Left renal cortex interstitium (tissue), 4 donors: Measurements from ENCODE around the gene NAV2. TPM values are rescaled to one million over a fixed set of nuclear protein-coding genes. Genes with fewer than 3 reads are reported as not detected.
A peak's percentile ranks its signal among the peaks of the same experiment; 100 is the strongest.
"Not testable (repeated sequence)": the region's sequence is repeated elsewhere in the genome, so short reads cannot be mapped to it uniquely, and the experiment has no call there.

Experiments
- DNase-seq, 4 donors: peaks; one replicate each; pipeline ENCODE4 v3.0.0-alpha.2; 2013; ENCODE audit warnings: low read depth in 4 of 4, low spot score in 2 of 4, missing footprints in 1 of 4
- polyA plus RNA-seq, 4 donors: library from polyadenylated mRNA; unstranded; fragments of 120-200 nt; gene quantifications; one replicate each; pipeline ENCODE4 v1.2.1, GENCODE V29; 2013; ENCODE audit not compliant: insufficient read length in 4 of 4

Gene NAV2
- polyA plus RNA-seq, 4 donors: 29.7 to 61.7 (median 39.1) TPM

DNA sequence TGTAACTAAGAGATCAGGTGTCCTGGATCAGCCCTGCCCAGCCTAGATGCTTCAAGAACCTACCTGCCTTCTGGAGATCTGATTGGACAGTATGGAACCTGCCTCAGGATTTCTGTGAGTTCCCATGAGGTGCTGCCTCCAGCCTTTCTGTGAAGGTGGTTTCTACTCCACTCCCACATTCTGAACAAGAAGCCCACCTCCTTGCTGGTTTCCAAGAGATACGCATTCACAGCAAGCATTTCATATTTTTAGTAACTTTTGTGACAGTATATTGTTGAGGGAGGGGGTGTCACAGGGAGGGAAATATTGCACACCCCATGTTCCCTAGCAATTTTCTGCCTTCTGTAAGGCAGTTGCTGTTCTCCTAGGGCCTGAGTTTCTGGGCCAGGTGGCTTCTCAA, 204.4 kb downstream of the NAV2 start:
- DNase-seq: no peak

DNA sequence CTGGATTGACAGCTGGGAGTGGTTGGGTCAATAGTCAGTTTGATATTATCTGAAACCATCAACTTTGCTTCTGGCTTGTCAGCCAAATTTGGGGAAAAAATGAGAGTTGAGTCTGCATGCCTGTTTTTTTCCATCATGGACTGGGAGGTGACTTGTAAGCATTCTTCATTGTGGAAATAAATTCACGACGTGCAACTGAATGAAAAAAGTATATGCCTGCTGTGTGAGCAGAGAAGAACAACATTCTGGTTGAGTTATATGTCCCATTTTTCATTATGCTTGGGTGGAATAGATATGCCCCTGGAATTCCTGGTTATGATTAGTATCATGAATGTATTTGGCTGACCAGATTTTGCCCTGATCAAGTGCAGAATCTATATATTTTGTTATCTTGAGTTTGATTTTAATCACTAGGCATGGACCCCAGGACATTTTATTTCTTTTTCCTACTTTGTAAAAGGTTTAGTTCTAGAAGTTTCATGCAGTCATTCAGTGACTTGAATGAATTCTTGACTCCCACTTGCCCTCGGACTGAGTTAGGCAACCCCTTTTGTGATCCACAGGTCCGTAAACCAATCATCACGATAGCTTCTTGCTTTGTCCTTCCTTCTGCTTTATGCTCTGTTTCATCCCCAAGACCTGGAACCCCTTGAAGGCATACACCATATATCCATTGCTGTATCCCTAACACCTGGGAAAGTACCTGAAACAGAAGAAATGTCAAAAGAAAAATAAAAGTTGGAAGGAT, 205.8 kb downstream of the NAV2 start:
- no peak for DNase-seq

GRCh38 chr11:19919050-19919561, 206.5 kb downstream of the NAV2 start:
- no peak for DNase-seq

GRCh38 chr11:19920982-19921381, 208.3 kb downstream of the NAV2 start:
- no peak for DNase-seq

DNA sequence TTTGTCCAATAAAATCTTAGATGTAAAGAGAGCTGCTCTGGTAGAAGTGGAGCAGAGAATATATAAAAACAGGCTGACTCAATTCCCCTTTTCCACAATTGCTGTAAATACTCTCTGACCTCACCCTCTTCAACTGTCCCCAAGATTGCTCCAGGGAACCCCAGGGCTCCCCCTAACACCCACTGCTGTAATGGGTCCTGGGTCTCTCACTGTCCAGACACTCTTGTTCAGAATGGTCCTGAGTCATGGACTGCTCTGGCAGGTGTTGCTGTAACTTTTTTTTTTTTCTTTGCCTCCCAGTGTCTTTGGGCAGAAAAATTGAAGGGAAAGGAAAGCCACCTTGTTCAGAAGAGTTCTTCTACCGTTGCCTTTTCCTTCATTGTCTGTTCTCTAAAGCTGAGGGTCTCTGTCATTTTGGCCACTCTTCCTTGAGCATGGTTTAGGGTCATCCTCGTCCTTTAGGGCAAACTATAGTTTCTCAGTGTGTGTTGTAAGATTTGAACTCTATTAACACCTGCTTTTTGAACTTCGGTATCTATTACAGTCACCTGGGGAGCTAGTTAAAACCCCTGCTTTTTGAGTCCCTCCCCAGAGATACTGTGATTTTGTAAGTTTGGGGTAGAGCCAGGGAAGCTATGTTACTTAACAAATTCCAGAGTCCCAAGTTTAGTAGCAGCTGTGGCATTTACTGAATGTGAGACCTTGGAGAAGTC, 209.5 kb downstream of the NAV2 start:
- DNase-seq: no peak

GRCh38 chr11:19922689-19923035, 210.0 kb downstream of the NAV2 start:
- DNase-seq: no peak

GRCh38 chr11:19923626-19924025, 211.0 kb downstream of the NAV2 start:
- no peak for DNase-seq

DNA sequence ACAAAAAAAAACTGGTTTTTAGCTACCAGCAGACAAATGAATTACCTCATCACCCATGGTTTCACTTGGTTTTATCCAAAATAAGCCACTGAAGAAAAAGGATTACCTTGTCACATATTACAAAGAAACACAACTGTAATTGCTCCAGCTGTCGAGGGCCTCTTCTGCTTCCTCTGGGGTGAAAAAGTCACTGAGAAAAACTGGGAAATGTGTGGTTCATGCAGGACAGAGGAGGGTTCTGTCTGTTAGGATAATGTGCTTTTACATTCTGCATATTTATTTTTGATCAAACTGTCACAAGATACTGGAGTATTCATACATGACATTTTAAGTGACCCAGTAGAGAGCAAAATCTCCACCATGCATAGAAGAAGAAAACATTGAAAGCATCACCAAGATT, 211.7 kb downstream of the NAV2 start:
- DNase-seq: no peak

DNA sequence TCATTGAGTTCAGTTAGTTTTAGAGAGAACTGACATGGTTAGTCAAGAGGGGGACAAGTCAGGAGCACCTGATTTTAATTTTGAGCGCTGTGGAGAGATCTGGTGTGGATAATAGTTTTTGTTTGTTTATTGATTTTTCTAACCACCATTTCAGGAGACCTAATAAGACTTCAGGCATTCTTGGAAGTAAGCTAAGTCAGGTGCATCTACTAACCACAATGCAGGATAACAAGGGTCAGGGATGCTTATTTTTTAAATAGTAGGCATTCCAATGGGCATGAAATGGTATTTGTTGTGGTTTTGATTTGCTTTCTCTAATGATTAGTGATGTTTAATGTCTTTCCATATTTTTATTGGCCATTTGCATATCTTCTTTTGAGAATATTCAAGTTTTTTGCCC, 212.1 kb downstream of the NAV2 start:
- no peak for DNase-seq

DNA sequence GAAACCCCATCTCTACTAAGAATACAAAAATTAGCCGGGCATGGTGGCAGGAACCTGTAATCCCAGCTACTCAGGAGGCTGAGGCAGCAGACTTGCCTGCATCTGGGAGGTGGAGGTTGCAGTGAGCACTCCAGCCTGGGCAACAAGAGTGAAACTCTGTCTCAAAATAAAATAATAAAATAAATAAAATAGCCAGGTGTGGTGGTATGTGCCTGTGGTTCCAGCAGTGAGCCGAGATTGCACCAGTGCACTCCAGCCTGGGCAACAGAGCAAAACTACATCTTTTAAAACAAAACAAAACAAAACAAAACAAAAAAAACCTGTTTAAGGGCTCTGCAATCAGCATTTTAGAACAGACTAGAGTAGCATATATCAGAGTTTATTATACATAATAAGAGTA, 214.8 kb downstream of the NAV2 start:
- DNase-seq: not testable (repeated sequence)

DNA sequence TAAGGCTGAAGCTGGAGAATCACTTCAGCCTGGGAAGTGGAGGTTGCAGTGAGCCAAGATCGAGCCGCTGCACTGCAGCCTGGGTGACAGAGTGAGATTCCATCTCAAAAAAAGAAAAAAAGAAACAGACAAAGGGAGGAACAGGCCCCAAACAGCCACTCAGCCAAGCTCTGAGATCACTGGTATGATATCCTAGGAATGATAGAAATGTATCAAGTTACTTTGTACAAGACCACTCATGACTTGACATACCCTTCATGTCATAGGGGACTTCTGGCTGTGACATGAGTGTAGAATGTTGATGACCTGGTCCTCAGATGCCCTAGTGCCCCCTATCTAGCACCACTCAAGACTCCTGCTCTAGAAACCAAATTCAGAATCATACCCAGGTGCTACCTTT, 216.5 kb downstream of the NAV2 start:
- no peak for DNase-seq

- no peak for DNase-seq
Observed at GRCh38 chr11:19929655-19930054, 217.0 kb downstream of the NAV2 start.

DNA sequence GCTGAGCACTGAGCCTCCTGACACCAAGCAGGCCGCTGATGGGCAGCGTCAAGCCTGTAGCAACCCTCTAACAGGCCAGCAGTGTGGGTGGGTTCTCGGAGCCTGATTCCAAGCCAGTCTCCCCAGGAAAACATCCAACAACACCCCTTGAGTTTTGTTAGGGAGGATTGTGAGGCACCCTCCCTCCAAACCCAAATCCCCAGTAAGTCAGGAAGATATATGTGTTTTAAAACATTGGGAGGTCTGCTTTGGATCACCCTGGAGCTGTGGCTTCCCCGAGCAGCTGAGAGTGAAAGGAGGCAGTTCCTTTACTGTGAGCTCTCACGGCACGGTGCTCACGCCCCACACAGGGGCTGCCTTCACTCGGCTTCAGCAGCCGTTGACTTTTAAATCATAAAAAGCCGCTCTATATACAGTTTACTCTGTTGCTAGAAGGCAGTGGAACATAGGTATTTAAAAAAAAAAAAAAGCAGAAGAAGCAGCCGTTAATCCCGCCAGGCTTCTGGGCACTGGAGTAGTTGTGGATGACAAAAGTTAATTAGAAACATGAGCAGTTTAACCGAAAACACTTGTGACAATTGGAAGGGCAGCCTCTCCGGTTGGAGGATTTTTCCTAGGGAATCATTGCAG, 218.6 kb downstream of the NAV2 start:
- peak in 1 of 4 donors; percentile 34 for DNase-seq

GRCh38 chr11:19931771-19932369, 219.2 kb downstream of the NAV2 start:
- DNase-seq: no peak

DNA sequence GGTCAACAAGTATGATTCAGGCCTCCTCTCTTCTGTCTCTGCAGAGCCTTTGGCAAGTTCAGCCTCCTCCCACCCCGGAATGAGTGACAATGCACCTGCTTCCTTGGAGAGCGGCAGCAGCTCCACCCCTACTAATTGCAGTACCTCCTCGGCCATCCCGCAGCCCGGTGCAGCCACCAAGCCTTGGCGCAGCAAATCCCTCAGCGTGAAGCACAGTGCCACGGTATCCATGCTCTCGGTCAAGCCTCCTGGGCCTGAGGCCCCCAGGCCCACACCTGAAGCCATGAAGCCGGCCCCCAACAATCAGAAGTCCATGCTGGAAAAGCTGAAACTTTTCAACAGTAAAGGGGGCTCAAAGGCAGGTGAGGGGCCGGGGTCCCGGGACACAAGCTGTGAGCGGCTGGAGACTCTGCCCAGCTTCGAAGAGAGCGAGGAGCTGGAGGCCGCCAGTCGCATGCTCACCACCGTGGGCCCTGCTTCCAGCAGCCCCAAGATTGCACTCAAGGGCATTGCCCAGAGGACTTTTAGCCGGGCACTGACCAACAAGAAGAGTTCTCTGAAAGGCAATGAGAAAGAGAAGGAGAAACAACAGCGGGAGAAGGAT, 220.6 kb downstream of the NAV2 start:
- no peak for DNase-seq

DNA sequence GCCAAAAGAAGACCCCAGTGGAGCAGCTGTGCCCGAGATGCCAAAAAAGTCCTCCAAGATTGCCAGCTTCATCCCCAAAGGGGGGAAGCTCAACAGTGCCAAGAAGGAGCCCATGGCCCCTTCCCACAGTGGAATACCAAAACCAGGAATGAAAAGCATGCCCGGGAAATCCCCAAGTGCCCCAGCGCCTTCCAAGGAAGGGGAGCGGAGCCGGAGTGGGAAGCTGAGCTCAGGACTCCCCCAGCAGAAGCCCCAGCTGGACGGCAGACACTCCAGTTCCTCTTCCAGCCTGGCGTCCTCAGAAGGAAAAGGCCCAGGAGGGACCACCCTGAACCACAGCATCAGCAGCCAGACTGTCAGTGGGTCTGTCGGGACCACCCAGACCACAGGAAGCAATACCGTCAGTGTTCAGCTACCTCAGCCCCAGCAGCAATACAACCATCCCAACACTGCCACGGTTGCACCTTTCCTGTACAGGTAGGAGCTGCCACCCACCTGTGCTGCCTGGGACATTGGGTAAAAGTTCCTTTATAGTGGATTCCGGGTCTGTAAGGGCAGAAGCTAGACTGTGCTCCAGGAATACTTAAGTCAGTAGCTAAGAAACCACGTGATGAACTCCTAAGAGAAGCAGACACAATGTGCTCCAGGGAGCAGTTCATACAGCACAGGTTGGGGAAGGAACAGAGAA, 221.3 kb downstream of the NAV2 start:
- DNase-seq: no peak

DNA sequence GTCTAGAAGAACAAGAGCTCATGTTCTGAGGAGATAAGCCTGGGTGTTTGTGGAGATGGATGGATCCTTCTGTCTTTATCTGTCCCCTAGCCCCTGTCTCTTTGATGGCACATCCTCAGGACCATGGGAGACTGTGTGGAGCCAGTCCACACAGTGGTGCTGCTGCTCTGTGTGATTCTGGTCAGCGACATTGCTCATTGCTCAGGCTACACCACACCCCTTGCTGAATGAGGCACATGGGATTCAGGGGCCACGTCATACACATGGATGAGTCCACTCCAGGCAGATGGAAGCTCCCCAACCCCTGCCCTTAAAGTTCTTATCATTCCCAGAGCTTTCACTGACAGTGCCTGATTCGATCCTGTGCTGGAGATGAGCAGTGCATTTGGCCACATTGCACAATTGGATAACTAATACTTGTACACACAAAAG, 222.2 kb downstream of the NAV2 start:
- no peak for DNase-seq

DNA sequence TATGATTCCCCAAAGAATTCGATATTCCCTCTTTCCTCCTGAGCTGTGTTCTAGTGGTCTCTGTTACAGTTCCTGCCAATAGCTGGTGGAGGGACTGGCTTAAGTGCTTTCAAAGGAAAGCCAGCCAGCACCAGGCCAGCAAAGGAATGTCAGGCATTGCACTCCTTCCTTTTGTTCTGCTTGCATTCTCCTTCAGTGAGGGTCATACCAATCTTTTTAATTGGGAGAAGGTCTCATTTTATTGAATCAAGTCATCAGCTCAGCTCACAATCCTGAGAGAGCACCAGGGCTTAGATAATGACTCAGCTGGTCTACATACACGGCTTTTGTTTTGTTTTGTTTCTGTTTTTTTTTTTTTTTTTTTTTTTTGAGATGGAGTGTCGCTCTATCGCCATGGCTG, 222.9 kb downstream of the NAV2 start:
- DNase-seq: no peak

DNA sequence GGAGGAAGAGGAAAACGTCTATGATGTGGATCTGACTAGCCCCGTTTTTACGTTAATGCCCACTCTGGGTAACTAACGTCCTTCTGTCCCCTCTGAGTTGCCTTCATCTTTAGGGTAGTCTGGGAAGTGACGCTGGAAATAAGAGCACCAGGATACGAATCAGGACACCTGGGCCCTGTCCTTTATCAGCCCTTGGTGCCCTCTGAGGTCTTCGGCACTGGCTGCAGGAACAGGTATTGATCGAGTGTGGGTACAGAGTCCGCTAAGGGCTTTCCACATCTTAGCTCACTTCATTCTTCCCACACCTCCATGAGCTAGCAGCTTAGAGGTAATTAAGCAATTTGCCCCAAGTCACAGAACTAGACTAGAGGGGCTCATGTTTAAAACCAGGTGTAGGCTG, 223.8 kb downstream of the NAV2 start:
- DNase-seq: no peak

DNA sequence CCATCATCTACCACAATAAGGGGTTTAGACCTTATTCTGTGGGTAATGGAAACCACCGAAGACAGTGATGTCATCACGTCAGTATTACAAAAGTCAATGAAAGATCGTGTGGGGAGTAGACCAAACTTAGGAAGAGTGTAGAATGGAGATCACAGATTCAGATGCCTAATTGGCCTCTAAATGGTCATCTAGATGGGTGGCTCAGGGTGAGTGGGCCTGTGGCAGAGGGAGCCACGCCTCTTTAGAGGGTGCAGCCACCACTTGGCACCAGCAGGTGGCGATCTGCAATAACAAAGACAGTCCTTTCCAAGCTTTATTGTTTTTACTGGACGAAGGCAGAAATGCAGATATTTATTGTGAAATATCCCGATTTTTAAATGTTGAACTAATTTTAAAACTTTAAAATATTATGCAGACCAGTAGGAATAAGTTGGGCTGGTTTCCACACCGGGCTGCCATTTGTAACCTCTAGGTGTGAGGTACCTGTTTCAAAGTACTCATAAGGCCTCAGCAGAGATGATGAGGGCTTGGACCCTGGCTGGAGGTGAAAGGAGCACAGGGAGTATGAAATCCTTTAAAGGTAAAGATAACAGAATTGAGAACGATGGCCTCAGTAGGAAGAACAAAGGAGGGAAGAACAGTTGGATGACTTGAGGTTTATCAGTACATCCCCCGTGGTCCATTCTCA, 225.7 kb downstream of the NAV2 start:
- no peak for DNase-seq
